HEK293T (cell line): ENCODE measurements around the gene SLC25A25.

Source experiments
- CTCF ChIA-PET: fragments of 350-600 bp; formaldehyde crosslinking; extraction: SDS; loops from one replicate; lab custom pipeline; 2021; ENCODE audit warnings: antibody characterized with exemption, inconsistent platforms; lab: Yijun Ruan, JAX
- POLR2A ChIA-PET: fragments of 350-600 bp; formaldehyde crosslinking; extraction: SDS; loops from one replicate; lab custom pipeline; 2020; ENCODE audit warnings: antibody characterized with exemption, inconsistent platforms; lab: Yijun Ruan, JAX
- DNase-seq: peaks from one replicate; pipeline ENCODE4 v3.0.0; 2012; ENCODE audit warnings: mixed read lengths; ENCODE audit errors: extremely low spot score
- ARNT ChIP-seq: fragments of 450-650 bp; IDR thresholded peaks from 2 replicates; pipeline ENCODE4 v1.6.1; 2017; ENCODE audit warnings: mild to moderate bottlenecking
- BHLHE40 ChIP-seq: fragments of 450-650 bp; IDR thresholded peaks from 2 replicates; pipeline ENCODE4 v1.6.1; 2016; ENCODE audit warnings: mild to moderate bottlenecking, moderate library complexity, borderline replicate concordance
- CTBP1 ChIP-seq: fragments of 450-650 bp; IDR thresholded peaks from 2 replicates; pipeline ENCODE4 v1.6.1; 2016; ENCODE audit warnings: borderline replicate concordance
- ELF4 ChIP-seq: fragments of 450-650 bp; IDR thresholded peaks from 2 replicates; pipeline ENCODE4 v1.6.1; 2017; ENCODE audit warnings: antibody characterized with exemption
- FOXA1 ChIP-seq: fragments of 450-650 bp; IDR thresholded peaks from 2 replicates; pipeline ENCODE4 v1.6.1; 2016; ENCODE audit warnings: mild to moderate bottlenecking
- FOXK2 ChIP-seq: fragments of 450-650 bp; IDR thresholded peaks from 2 replicates; pipeline ENCODE4 v1.6.1; 2016; ENCODE audit warnings: mild to moderate bottlenecking
- FOXM1 ChIP-seq: fragments of 450-650 bp; IDR thresholded peaks from 2 replicates; pipeline ENCODE4 v1.6.1; 2017; ENCODE audit warnings: mild to moderate bottlenecking, borderline replicate concordance
- HDGF ChIP-seq: fragments of 450-650 bp; IDR thresholded peaks from 2 replicates; pipeline ENCODE4 v1.6.1; 2017; ENCODE audit warnings: antibody characterized with exemption, borderline replicate concordance
- L3MBTL2 ChIP-seq: fragments of 450-650 bp; conservative IDR thresholded peaks from 2 replicates; pipeline ENCODE4 v1.6.1; 2016; ENCODE audit warnings: mild to moderate bottlenecking
- LEF1 ChIP-seq: fragments of 450-650 bp; IDR thresholded peaks from 2 replicates; pipeline ENCODE4 v1.6.1; 2017; ENCODE audit warnings: mild to moderate bottlenecking, borderline replicate concordance
- NFRKB ChIP-seq: fragments of 450-650 bp; IDR thresholded peaks from 2 replicates; pipeline ENCODE4 v1.6.1; 2016; ENCODE audit warnings: mild to moderate bottlenecking, moderate library complexity
- SP1 ChIP-seq: fragments of 450-650 bp; IDR thresholded peaks from 2 replicates; pipeline ENCODE4 v1.6.1; 2017
- SUZ12 ChIP-seq: fragments of 450-650 bp; IDR thresholded peaks from 2 replicates; pipeline ENCODE4 v1.6.1; 2016; ENCODE audit warnings: mild to moderate bottlenecking
- TARDBP ChIP-seq: fragments of 450-650 bp; IDR thresholded peaks from 2 replicates; pipeline ENCODE4 v1.6.1; 2016
- ZNF384 ChIP-seq: fragments of 450-650 bp; IDR thresholded peaks from 2 replicates; pipeline ENCODE4 v1.6.1; 2016
- TF ChIP-seq, protein P1 (sequence below): fragments of 450-650 bp; IDR thresholded peaks from 2 replicates; pipeline ENCODE4 v1.6.1; 2016

Gene SLC25A25

DNA sequence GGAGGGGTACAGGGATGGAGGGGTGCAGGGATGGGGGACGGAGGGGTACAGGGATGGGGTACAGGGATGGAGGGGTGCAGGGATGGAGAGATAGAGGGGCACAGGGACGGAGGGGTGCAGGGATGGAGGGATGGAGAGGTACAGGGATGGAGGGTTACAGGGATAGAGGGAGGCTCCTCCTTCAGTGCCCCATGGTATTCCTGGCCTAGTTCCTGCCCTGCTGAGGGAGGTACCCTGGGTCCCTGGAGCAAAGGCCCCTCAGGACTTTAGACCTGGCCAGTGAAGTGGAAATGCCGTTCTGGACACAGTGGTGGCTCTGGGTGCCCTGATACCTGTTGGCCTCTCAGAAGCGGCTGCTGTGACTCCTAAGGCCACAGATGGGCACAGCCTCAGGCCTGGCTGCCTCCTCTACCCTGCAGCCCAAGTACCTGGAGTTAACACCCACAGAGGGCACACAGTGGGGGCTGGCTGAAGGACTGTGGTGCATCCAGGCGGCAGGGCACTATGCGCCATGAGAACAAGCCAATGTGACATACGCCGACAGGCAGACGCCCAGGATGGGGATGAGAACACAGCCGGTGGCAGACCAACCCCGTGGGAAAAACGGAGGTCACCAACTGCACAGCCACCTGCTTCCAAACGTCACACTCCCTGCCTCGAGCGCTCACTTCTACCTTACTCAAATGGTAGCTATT is 51.1 kb downstream of the SLC25A25 start:
- no peak for DNase-seq
- no peak for TF ChIP-seq ELF4
- TF ChIP-seq CTBP1, result no peak
- TF ChIP-seq TARDBP, result no peak
- TF ChIP-seq HDGF, result no peak
- TF ChIP-seq, protein P1, sequence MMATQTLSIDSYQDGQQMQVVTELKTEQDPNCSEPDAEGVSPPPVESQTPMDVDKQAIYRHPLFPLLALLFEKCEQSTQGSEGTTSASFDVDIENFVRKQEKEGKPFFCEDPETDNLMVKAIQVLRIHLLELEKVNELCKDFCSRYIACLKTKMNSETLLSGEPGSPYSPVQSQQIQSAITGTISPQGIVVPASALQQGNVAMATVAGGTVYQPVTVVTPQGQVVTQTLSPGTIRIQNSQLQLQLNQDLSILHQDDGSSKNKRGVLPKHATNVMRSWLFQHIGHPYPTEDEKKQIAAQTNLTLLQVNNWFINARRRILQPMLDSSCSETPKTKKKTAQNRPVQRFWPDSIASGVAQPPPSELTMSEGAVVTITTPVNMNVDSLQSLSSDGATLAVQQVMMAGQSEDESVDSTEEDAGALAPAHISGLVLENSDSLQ, result no peak
- no peak for TF ChIP-seq ARNT
- TF ChIP-seq SUZ12, result no peak
- TF ChIP-seq FOXM1, result no peak
- no peak for TF ChIP-seq ZNF384
- no peak for TF ChIP-seq BHLHE40
- no peak for TF ChIP-seq LEF1
- TF ChIP-seq SP1, result no peak
- no peak for TF ChIP-seq NFRKB
- no peak for TF ChIP-seq FOXK2
- ChIA-PET POLR2A (no interaction called here), CTCF (interaction anchor here (1.0 kb wide), 1 partner anchor 27 kb away, joined by 3 read pairs; no protein-coding TSS in a partner anchor)

DNA sequence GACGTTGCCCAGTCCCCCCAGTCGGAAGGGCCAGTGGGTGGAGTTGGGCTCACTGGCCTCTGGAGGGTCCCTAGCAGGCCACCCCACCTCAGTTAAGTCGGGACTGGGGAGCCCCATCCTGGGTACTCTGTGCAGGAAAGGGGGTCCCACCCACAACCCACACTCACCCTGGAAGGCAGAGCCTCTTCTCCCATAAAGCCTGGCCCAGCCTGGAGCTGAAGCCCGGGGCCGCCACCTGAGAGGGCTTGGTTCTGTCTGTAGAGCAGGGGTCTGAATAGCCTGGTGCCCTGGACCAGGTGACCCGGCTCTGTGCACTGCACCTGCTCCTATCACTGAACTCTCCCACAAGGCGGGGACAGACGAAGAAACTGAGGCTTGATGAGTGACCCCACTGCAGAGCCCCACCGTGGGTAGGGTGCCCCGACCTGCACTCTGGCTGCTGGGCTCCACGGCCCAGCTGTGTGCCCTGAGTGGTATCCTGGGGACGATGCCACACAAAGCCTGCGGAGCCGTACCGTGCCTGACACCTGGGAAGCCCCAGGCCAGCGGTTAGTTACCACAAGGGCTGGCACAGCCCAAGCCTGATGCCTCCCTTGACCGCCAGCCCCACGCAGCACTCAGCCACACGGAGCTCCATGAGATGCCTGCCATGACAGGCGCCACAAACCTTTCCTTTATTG is 52.2 kb downstream of the SLC25A25 start:
- CTCF ChIA-PET, result interaction anchor here (0.8 to 1.0 kb wide), 2 partner anchors 28 to 29 kb away, joined by 3 to 4 read pairs; no protein-coding TSS in a partner anchor
- no peak for DNase-seq
- TF ChIP-seq FOXK2 (no peak), SUZ12 (no peak)
- POLR2A ChIA-PET, result no interaction called here

DNA sequence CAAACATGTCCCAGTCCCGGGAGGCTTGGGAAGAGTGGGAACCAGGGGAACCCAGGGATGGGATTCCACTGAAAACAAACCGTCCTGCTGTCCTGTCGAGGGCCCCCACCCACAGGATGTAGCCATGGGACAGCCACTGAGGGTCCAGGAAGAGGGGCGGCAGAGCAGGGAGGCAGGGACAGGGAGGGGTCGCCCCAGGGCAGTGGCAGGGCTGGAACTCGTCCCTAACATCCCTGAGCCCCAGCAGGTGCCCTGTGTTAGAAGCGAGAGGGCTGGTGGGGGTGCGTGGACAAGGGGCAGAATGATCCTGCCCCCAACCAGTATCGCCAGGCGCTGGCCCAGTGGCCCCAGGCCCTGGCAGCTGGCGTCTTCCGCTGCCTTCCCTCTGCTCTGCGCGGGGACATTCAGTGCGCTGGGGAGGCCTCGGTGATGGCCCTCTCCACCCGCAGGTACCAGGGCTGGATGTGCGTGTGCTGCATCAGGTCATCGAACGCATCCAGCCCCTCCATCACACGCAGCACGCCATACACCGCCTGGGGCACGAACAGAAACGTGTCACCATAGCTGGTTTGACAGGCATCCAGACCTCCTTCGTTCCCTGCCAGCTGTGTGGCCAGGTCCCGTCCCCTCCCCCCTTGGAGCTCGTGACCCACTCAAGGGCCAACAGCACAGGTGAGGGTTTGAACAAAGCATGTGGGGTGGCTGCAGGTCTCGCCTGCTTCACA is 52.9 kb downstream of the SLC25A25 start:
- ChIA-PET CTCF (interaction anchor here (0.8 kb wide), 1 partner anchor 29 kb away, joined by 4 read pairs; no protein-coding TSS in a partner anchor), POLR2A (no interaction called here)
- no peak for DNase-seq
- no peak for TF ChIP-seq BHLHE40
- no peak for TF ChIP-seq SUZ12
- TF ChIP-seq NFRKB, result no peak
- no peak for TF ChIP-seq LEF1
- TF ChIP-seq SP1, result no peak

DNA sequence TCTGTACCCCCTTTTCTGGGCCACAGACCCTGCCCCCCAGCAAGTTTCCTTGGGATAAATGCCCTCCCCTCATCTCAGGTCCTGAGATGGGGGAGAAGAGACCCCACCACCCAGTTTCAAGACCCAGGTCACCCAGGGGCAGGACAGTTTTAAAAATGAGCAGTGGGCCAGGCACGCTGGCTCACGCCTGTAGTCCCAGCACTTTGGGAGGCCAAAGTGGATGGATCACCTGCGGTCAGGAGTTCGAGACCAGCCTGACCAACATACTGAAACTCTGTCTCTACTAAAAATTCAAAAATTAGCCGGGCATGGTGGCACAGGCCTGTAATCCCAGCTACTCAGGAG is 53.4 kb downstream of the SLC25A25 start:
- ChIA-PET POLR2A (no interaction called here), CTCF (no interaction called here)
- DNase-seq, result no peak

DNA sequence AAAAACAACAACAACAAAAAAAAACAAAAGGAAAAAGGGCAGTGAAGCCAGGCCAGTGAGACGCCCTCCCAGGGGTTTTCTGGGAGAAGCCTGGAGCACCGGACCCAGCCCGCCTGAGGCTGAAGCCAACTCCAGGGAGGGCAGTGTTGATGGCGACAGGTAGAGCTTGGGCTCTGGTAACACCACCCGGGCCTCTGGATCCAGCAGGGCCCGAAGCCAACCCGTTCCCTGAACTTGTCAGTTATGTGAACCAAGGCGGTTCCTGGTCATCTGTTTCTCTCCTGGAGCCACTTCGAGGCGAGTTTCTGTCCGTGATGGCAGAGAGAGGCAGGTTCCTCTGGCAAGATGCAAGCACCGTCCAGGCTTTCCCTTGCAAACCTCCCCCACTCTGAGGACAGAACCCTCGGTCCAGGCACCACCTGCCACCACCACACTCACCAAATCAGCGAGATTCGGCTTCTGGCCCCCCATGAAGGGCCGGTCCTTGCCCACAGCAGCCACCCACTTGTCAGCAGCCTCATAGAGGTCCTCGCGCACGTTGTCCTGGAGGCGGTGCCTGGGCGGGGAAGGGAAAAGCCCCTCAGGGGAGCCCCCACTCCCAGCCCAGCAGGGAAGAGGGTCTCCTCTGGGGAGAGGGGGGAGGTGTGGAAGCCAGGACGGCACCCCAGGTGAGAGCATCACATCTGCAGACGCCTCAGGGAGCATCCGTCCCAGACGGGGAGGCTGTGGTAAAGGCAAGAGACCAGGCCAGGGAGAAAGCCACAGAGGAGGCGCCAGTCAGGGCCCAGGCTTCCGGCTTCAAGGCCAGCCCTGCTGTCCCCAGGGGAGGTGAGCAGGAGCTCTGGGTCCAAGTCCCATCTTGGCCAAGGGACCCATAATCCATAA is 54.1 kb downstream of the SLC25A25 start:
- CTCF ChIA-PET, result no interaction called here
- TF ChIP-seq ELF4 (no peak), TARDBP (no peak), SUZ12 (no peak), L3MBTL2 (no peak), NFRKB (no peak), FOXK2 (no peak), FOXA1 (no peak), SP1 (no peak), ZNF384 (no peak), HDGF (no peak), BHLHE40 (no peak), ARNT (no peak), FOXM1 (no peak), LEF1 (no peak), CTBP1 (no peak)
- TF ChIP-seq, protein P1, result no peak
- POLR2A ChIA-PET, result no interaction called here
- DNase-seq, result no peak

More for the DNA sequence above, 53.4 kb downstream of the SLC25A25 start:
- TF ChIP-seq NFRKB, result no peak
- TF ChIP-seq LEF1, result no peak
- TF ChIP-seq FOXA1, result no peak
- TF ChIP-seq SUZ12, result no peak
- no peak for TF ChIP-seq ELF4
- TF ChIP-seq, protein P1, result no peak
- TF ChIP-seq TARDBP, result no peak
- TF ChIP-seq CTBP1, result no peak
- TF ChIP-seq HDGF, result no peak
- no peak for TF ChIP-seq ARNT
- TF ChIP-seq FOXK2, result no peak
